Posterior cingulate gyrus (tissue), 11 donors: ENCODE data around the gene SLC47A2.

Experiments
- DNase-seq, 10 donors: peaks; one replicate each; pipeline versions ENCODE4 v3.0.0 to v3.0.0-alpha.2; 2020 to 2021; ENCODE audit warnings: mixed read lengths in 3 of 10
- intact Hi-C: fragments of 100-400 bp; cut with DNase I; formaldehyde crosslinking; loops from one replicate; pipeline ENCODE4 v1.15.1; 2023

The SLC47A2 gene

DNA sequence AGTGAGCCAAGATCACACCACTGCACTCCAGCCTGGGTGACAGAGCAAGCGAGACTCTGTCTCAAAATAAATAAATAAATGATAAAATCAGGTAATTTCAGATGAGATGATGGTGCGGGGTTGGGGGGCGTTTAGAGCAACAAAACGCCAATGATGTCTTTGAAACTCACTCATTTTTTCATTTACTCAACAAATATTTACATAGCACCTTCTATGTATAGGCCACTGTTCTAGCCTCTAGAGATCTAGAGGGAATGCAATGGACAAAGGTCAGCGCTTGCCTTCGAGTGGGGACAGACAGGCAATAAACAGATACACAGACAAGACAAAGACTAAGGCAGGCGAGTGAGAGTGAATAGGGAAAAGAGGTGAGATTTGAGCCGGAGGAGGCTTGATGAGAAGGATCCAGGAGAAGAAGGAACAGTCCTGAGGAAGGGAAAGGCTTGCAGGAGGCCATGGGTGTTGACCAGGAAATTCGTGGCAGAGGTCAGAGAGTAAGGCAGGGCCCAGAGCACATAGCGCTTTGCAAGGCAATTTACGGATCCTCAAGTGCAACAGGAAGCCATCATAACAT lies 17.7 kb upstream of the SLC47A2 start:
- intact Hi-C loops, result no loop called here
- peak in 2 of 10 donors; percentile 2 to 37 for DNase-seq

DNA sequence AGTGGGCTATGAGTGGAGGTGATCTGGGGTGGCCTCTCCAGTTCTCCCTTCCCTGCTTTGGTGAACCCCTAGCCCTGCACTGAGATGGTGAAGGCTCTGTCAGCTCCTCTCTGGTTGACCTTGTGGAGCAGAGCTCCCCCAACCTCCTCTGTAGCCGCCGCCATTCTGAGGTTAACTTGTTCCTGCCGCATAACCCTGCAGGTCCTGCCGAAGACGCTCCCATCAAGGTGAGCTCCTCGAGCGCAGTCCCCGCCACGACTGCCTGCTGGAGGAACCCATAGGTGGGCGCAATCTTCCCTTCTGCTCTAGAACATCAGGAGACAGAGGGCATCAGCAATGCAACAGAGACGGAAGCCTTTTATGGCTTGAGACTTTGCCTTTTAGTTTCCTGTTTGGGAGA lies 15.2 kb upstream of the SLC47A2 start:
- DNase-seq, result peak in 3 of 10 donors; percentile 19 to 66 (median 21)
- intact Hi-C loops, result no loop called here

DNA sequence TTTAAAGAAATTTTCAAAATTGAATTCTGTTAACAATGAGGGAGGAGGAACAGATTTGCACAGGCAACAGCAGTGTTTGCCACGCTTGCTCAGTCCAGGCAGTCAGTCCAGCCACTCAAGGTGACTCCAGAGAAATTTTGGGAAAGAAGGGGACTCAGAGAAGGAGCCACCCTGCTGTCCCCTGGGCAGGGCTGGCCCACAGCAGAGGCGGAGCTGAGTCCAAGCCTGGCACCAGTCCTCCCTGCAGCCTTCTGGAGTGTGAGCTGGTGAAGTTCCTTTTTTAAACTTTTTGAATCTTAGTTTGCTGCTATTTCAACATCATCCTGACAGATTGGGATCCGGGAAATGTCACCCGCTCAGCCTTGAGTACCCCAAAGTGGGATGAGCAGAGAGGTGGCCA lies 14.5 kb upstream of the SLC47A2 start:
- intact Hi-C loops, result no loop called here
- peak in 3 of 10 donors; percentile 26 to 81 (median 75) for DNase-seq

DNA sequence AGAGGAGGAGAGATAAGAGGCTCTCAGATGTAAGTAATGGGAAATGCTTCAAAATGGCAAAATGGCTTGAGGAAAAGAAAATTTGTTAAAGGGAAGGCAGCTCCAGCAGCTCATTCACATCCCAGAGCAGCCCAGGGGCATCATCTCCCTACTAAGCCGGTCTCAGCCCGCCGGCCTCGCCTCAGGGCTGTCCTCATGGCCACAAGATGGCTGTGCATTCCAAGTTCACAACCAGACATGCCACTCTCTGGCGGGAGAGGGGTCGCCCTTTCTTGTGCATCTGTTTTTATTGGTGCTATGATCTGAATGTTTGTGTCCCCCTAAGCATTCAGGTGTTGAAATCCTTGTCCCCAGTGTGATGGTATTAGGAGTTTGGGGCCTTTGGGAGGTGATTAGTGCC lies 13.5 kb upstream of the SLC47A2 start:
- intact Hi-C loops, result no loop called here
- DNase-seq, result peak in 2 of 10 donors; percentile 24 to 77

DNA sequence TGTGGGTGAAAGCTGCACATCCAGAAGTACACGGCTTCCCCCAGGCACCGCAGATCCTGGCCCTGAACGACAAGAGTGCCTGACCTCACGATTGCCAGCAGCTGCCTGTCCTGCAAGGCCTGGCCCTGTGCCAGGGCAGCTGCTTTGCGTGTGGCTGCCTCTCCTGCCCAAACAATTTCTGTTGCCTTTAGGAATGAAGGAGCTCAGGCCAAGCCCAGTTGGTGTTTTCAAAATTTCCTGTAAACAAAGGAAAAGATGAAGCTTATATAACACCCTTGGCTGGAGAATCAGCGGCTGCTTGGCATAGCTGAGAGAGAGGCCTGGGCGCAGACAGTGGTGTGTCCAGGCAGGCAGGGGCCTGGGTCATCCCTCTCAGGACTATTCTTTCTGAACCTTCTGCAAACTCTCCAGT lies 11.7 kb upstream of the SLC47A2 start:
- DNase-seq, result peak; percentile 57 to 97 (median 74)

DNA sequence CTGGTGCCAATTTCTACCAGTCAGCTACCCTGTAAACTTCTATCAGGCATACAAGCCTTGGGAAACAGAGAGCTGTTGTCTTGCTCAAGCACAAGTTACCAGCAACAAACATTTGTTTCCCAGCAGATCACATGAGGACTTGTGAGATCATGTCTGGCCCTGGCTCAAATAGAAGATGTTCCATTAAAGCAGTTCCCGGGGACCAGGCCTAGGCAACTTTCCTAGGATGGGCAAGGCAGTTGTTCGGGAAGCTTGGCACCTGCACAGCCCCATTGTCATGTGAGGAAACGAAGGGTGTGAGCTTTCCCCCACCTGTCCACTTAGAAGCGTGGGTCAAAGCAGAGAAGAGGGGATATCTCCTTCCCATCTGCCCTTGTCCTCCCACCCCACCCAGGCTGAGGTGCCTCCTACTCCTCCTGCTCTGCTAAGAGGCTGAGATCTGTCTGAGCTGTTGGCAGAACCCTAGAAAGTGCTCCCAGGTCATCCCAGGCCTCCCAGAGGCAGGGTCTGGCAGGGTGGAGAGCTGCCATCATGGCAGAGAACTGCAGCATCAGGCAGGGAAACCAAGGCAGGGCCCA lies 11.2 kb upstream of the SLC47A2 start:
- intact Hi-C loops, result no loop called here
- DNase-seq, result peak in 8 of 10 donors; percentile 29 to 88 (median 72)

More for the DNA sequence above, 11.7 kb upstream of the SLC47A2 start:
- intact Hi-C loops, result no loop called here

DNA sequence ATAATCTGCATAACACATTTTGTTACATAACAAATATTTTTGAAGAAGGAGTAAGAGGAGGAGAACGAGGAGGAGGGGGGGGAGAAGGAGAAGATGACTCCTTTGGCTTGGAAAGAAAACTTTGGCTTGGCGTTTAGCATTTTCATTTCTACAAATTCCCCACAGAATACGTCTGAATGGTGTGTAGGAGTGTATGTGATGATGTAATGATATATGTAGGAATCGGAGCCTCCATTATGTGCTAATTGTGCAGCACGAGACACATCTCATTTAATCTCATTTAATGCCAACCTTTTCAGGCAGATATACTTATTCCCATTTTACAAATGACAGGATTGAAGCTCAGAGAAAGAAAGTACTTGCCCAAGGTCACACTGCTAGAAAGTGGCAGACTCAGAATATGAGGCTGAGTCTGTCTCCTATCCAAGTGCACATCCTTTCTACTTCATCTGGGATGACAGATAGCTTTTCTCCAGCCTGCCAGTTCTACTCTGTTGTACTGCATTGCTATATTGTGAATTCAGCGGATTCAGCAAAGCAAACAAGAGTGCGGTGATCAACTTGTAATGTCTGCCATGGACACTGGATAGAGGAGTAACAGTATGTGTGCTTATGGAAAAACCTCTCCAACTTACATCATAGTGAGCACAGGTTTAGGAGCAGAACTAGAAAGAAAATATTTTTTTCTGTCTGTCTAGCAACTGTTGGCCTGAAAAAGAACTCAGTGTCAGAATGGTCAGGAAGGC lies 10.4 kb upstream of the SLC47A2 start:
- DNase-seq, result no peak
- intact Hi-C loops, result no loop called here

DNA sequence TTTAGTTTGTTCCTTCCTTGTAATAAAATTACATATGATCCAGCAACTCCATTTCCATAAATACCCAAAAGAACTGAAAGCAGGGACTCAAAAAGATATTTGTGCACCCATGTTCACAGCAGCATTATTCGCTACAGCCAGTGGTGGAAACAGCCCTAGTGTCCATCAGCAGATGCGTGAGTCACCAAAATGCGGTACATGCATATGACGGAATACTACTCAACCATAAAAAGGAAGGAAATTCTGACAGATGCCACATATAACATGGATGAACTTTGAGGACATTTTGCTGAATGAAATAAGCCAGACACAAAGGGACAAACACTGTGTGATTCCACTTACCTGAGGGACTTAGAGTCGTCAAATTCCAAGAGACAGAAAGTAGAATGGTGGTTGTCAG lies 9.1 kb upstream of the SLC47A2 start:
- intact Hi-C loops, result no loop called here

DNA sequence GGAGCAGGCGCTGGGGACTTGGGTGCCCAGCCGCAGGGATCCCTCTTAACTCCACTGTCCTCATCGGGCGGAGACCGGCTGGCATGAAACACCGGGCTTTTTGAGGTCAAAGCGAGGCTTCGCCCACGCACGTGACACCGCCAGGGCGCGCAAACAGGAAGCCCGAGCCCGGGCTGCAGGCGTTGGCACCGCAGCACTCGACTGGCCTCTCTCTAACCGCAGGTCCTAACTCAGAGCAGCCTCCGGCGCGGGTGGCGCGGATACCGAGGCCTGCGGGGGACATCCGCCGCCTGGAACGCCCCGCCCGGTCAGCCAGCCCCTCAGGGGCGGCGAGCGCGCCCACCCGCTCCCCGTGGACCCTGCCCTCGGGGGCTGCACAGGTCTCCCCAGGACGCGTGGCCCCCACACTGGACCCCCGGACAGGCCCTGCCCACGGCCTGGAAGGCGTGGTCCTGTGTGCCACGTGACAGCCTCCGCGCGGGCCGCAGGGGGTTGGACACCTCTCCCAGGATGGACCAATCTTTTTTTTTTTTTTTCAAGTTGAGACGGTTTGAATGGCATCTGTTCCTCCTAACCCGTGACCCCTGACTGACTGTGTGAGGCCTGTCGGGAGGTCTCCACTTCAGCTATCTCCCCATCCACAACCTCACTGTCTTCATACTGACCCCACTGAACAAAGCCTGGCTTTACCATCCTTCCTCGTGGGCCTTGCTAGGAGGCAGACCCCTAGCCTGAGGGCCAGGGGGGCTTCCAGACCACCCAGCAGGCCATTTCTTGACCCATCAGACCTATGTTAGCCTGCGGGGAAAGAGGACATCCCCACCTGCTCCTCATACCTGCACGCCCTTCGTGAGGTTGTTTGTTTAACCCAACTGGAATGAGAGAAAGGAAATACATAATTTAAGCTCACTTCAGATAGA lies 8.4 kb upstream of the SLC47A2 start:
- DNase-seq, result peak in 8 of 10 donors; percentile 15 to 92 (median 42)
- intact Hi-C loops, result no loop called here

More for the DNA sequence above, 9.1 kb upstream of the SLC47A2 start:
- DNase-seq, result no peak

DNA sequence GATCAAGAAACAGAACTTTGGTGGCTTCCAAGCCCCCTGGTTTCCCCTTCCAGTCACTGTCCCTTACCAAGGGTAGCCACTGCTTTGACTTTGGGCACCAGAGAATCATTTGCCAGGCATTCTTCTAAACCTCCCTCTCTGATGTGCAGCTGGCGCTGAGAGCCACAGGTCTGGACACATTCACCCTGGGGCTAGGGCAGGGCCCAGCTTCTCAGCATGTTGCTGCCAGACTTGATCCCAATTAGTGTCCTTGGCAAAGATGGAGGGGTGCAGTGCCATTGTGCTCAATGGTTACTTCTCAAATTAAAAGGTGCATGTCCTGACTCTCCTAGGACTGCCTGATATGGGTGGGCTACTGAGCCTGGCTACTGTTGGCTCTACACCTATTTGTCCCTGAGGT lies 7.6 kb upstream of the SLC47A2 start:
- intact Hi-C loops, result no loop called here
- DNase-seq, result peak in 3 of 10 donors; percentile 16 to 57 (median 37)

DNA sequence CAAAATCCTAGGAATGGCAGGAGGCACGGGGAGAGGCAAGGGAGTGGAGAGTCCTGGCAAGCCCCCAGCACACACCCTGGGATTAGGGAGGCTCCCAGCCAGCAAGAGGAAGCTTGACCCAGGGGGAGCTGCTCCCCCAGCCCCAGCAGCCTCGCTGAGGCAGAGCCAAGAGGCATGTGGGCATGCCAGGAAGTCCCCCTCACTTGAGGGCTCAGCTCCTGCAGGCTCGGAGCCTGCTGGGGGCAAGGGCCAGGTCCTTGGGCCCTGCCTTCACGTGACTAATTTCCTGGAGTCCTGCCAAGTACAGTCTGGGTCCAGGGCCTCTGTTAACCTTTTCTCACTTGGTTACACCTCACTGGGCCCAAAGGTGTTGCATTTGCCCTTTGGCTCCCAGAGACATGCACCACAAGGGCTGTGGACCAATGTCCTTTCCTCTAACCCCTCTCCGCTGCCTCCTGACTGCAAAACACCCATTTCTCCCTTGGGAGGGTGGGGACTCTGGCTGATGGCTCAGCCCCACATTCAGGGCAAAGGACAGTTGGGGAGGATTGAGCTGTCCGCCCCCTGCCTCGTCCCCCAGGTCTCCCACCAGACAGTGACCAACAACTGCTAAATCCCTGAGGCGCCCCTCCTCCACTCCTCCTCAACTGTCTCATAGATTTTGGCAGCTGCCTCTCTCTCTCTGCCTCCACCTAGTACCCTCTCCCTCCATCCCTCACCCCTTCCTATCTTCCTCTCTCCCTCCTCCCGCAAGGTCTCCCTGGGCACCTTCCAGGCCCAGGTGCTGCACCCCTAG lies 4.4 kb upstream of the SLC47A2 start:
- DNase-seq, result peak in 3 of 10 donors; percentile 12 to 29 (median 29)
- intact Hi-C loops, result no loop called here

DNA sequence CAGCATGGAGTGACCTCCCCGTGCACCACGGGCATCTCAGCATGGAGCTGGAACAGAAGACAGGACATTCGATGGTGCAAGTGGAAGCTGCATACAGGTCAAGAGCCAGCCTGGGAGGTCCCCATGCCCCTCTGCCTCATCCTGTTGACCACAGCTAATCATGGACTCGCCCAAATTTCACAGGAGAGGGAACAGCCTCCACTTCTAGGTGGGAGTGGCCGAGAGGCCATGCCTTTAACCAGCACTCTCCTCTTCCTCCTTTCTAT lies 3.8 kb upstream of the SLC47A2 start:
- intact Hi-C loops, result no loop called here
- DNase-seq, result peak in 1 of 10 donors; percentile 50

DNA sequence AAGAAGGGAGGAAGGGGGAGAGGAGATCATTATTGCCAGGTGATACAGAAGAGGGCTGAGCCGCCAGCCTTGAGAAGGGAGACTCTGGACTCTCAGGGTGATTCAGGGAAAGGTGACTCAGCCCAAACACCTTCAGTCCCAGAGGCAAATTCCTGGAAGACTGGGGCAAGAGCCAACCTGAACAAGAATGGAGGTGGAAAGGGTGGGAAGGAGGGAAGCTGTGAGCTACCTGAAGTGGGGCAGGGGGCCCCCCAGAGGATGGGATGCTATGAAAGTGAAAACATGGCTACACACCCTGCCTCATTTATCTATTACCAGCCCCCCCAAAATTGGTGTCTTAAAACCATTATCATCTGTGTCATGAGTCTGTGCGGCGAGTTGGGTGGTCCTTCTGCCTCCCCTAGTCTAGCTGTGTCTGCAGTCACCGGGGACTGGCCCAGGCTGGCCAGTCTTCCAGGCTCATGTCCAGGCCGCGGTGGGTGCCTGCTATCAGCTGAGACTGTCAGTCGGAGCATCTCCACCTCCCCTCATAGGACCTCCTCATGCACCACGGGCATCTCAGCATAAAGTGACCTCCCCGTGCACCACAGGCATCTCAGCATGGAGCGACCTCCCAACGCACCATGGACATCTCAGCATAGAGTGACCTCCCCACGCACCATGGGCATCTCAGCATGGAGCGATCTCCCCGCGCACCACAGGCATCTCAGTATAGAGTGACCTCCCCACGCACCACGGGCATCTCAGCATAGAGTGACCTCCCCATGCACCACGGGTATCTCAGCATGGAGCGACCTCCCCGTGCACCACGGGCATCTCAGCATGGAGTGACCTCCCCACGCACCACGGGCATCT lies 3.2 kb upstream of the SLC47A2 start:
- DNase-seq, result peak in 1 of 10 donors; percentile 63
- intact Hi-C loops, result loop anchor here (10.0 kb wide), 1 partner anchor 55 kb away; no protein-coding TSS in a partner anchor

DNA sequence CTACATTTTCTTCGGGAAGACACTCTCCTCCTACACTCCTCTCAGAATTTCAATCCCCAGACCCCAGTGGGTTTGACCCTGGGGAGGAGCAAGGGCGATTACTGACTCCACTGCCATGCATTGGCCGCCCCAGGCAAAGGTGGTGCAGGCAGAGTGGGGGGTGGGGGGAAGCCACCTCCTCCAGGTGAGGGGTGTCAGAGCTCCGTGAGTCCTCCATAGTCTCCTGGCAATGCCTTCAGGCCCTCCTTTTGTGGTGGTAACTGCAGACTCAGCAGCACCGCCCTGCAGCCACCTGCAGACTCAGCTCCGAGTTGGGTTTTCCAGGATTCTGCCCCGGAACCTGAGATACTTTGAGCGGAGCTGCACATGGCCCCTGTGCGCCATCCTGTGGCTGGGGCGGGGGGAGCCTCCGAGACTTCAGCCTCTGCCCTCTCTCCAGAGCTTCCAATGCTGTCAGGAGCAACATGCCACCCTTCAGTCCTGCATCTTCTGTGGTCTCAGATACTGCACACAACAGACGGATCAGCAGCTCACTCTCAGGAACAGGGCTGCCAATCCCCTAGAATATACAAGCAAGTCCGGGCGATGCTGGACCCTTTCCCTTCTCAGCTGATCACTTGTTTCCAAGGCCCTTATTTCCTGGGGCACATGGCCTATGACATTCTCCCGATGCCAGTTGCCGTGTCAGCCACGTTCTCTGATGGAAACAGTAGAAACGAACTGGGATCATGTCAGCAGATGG lies 2.4 kb upstream of the SLC47A2 start:
- intact Hi-C loops, result loop anchor here (10.0 kb wide), 1 partner anchor 54 kb away; no protein-coding TSS in a partner anchor
- peak in 1 of 10 donors; percentile 56 for DNase-seq

DNA sequence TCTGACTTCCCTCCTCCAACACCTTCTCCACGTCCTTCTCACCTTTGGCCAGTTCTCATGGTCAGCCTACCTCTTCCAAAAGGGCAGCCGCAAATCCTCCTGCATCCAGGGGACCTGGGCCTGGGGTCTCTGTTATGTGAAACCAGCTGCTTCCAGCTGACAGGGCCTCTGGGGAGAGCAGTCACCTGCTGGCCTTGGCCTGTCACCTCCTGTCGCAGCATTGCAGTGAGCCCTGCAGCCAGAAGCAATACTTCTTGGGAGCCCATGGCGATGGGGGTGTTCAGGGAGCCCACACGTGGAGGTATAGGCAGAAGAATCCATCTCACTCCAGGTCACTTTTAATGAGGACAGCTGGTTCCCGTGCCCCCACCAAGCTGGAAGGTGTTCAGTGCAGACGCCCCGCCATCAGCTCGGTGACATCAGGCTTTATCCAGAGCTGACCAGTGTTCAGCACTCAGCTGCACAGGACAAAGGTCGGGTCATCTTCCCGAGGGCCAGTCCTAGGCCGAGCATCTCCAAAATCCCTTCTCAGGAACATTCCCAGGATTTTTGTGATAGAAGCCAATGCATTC lies 1.7 kb upstream of the SLC47A2 start:
- DNase-seq, result peak in 1 of 10 donors; percentile 59
- intact Hi-C loops, result loop anchor here (10.0 kb wide), 1 partner anchor 53 kb away; no protein-coding TSS in a partner anchor

DNA sequence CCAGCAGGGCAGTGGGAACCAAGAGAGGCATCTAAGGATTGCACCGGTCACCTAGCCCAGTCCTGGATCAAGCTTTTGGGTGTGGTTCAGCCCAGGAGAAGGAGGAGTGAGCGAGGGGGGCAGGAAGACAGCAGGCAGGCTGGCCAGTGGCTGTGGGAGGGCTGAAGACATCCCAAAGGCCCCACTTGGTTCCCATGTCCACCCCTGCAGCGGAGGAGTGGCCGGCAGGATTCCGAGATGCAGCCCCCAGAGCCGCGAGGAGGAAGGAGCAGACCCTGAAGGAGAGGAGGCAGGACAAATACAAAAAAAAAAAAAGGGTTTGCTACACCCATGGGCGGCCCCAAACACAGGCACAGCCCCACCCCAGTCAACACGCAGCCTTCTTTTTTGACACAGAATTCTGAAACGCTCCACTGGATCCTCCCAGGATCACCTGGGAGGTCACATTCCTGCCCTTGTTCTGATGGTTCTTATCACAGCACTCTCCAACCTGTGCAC lies 1.1 kb upstream of the SLC47A2 start:
- peak in 1 of 10 donors; percentile 55 for DNase-seq
- intact Hi-C loops, result loop anchor here (10.0 kb wide), 1 partner anchor 53 kb away; no protein-coding TSS in a partner anchor

DNA sequence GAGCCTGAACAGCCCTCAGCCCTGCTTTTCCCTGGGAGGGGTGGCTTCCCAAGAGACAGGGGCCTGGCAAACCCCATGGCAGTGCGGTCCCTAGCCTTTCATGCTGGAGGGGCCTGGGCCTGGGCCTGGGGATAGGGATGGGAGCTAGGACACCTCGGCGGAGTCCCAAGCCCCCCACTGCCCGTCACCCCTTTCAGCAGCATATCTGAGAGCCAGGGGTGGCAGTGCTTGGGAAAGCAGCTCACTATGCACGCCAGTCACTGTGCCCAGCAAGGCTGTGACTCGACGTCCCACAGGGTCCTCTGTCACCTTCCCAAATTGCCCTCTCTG lies 612 bp upstream of the SLC47A2 start:
- intact Hi-C loops, result loop anchor here (10.0 kb wide), 1 partner anchor 52 kb away; no protein-coding TSS in a partner anchor
- DNase-seq, result peak in 1 of 10 donors; percentile 60
